Fibroblast of lung (primary cell): ENCODE measurements around the gene OSM.

Experiments
- CTCF ChIP-seq, 2 donors: IDR thresholded peaks in 1 of 2; conservative IDR thresholded peaks in 1 of 2; 1 replicate in 1 of 2; 2 replicates in 1 of 2; pipeline ENCODE4 v1.5.1; 2011 to 2012; ENCODE audit warnings: low read length in 2 of 2, control low read depth in 1 of 2, inconsistent platforms in 1 of 2, low read depth in 1 of 2, mild to moderate bottlenecking in 1 of 2
- EZH2 ChIP-seq: IDR thresholded peaks from 2 replicates; pipeline ENCODE4 v1.5.1; 2012; ENCODE audit warnings: low read length, control low read depth, mild to moderate bottlenecking; ENCODE audit errors: missing control alignments

- TF ChIP-seq CTCF (conservative IDR thresholded peaks at IDR 0.05 in 1 of 2, IDR thresholded peaks at IDR 0.05 in 1 of 2; ENCODE audit: low read depth in 1 of 2, low read length in 2 of 2) (no peak), EZH2 (no peak)
These were observed 40.3 kb downstream of the OSM start for GRCh38 chr22:30226192-30226832.
